HCT116 (cell line): Measurements from ENCODE around the gene PPFIA2. TPM values are rescaled to one million over a fixed set of nuclear protein-coding genes. Genes with fewer than 3 reads are reported as not detected.

Experiments
- ATAC-seq: fragments of 200-7000 bp; cut with Tn5 transposase; 2 replicates; pipeline ENCODE4 v1.9.1; 2020; ENCODE audit warnings: mild to moderate bottlenecking, moderate library complexity
- BruUV-seq: library from RNA; stranded (reverse); fragments of 400-500 nt; replicated peaks from 2 replicates; lab custom pipeline; 2021; lab: Mats Ljungman, UMichigan
- CTCF ChIA-PET: fragments of 300-600 bp; sonication (Branson Sonifier 250); formaldehyde crosslinking; loops from one replicate; lab custom pipeline; 2021; ENCODE audit warnings: antibody characterized with exemption; lab: Charles Lee
- POLR2A ChIA-PET: fragments of 300-600, 350-600 bp; sonication (Branson Sonifier 250); formaldehyde crosslinking; loops from one replicate; lab custom pipeline; 2021; ENCODE audit warnings: antibody characterized with exemption; lab: Charles Lee
- RAD21 ChIA-PET, 2 experiments: fragments of 300-600 bp; sonication (Branson Sonifier 250); formaldehyde crosslinking; loops; one replicate each; lab custom pipeline; 2023; ENCODE audit warnings: low total read pairs in 2 of 2; ENCODE audit not compliant: uncharacterized antibody in 2 of 2, unreplicated experiment in 2 of 2, low non-redundant PET in 1 of 2; lab: Charles Lee
- DNase-seq: peaks from one replicate; pipeline ENCODE4 v3.0.0-alpha.2; 2010; ENCODE audit warnings: low read depth, low spot score
- H2AFZ ChIP-seq: fragments of 200-600 bp; shearing (Covaris generic), sonication (generic); 2 replicates; pipeline ENCODE4 v1.6.1; 2017; ENCODE audit warnings: low read depth, mixed run types, mixed read lengths, antibody characterized with exemption, low read length; ENCODE audit not compliant: poor library complexity, severe bottlenecking
- H3K27ac ChIP-seq: 2 replicates; pipeline ENCODE4 v1.5.1; 2012; ENCODE audit warnings: low read depth, low read length
- H3K27me3 ChIP-seq: fragments of 200-600 bp; sonication (generic); 2 replicates; pipeline ENCODE4 v1.6.1; 2016; ENCODE audit warnings: mixed run types, low read length, mixed read lengths; ENCODE audit not compliant: insufficient read depth
- H3K36me3 ChIP-seq, 2 experiments: fragments of 200-500 bp in 1 of 2; fragments of 200-600 bp in 1 of 2; sonication (Bioruptor generic) in 1 of 2; sonication (generic) in 1 of 2; 2 replicates each; pipeline versions ENCODE4 v1.5.1 to v1.6.1; 2014 to 2016; ENCODE audit warnings: low read length in 2 of 2, inconsistent platforms in 1 of 2, mixed read lengths in 1 of 2, mixed run types in 1 of 2; ENCODE audit not compliant: insufficient read depth in 2 of 2, control insufficient read depth in 1 of 2
- H3K4me1 ChIP-seq, 2 experiments: fragments of 200-600 bp in 1 of 2; sonication (generic) in 1 of 2; 2 replicates each; pipeline versions ENCODE4 v1.5.1 to v1.6.1; 2012 to 2017; ENCODE audit warnings: low read length in 2 of 2, inconsistent platforms in 1 of 2, mild to moderate bottlenecking in 1 of 2, mixed read lengths in 1 of 2, mixed run types in 1 of 2, moderate library complexity in 1 of 2; ENCODE audit not compliant: insufficient read depth in 2 of 2, control insufficient read depth in 1 of 2
- H3K4me2 ChIP-seq: fragments of 200-600 bp; sonication (generic); 2 replicates; pipeline ENCODE4 v1.6.1; 2017; ENCODE audit warnings: mixed run types, low read length, mixed read lengths
- H3K4me3 ChIP-seq, 2 experiments: fragments of 200-600 bp in 1 of 2; sonication (generic) in 1 of 2; replicated peaks in 1 of 2; 2 replicates each; pipeline ENCODE4 v1.5.1; 2011 to 2016; ENCODE audit warnings: low read length in 2 of 2, control low read depth in 1 of 2, low read depth in 1 of 2, mild to moderate bottlenecking in 1 of 2, mixed read lengths in 1 of 2, mixed run types in 1 of 2
- H3K79me2 ChIP-seq: fragments of 200-600 bp; sonication (generic); 2 replicates; pipeline ENCODE4 v1.6.1; 2017; ENCODE audit warnings: mild to moderate bottlenecking, mixed run types, low read length, moderate library complexity, mixed read lengths; ENCODE audit not compliant: insufficient read depth
- H3K9ac ChIP-seq: fragments of 200-600 bp; sonication (generic); 2 replicates; pipeline ENCODE4 v1.6.1; 2016; ENCODE audit warnings: low read length, mixed read lengths
- H3K9me2 ChIP-seq: fragments of 200-600 bp; sonication (generic), shearing (Covaris generic); 2 replicates; pipeline ENCODE4 v1.6.1; 2017; ENCODE audit warnings: mixed run types, mild to moderate bottlenecking, moderate library complexity; ENCODE audit not compliant: insufficient read depth
- H3K9me3 ChIP-seq, 2 experiments: fragments of 200-500 bp in 1 of 2; fragments of 200-600 bp in 1 of 2; sonication (Bioruptor generic) in 1 of 2; sonication (generic) in 1 of 2; 2 replicates each; pipeline ENCODE4 v1.6.1; 2014 to 2017; ENCODE audit warnings: low read length in 2 of 2, mixed read lengths in 2 of 2, inconsistent platforms in 1 of 2, low read depth in 1 of 2, mild to moderate bottlenecking in 1 of 2, mixed run types in 1 of 2, moderate library complexity in 1 of 2; ENCODE audit not compliant: control insufficient read depth in 1 of 2, insufficient read depth in 1 of 2
- H4K20me1 ChIP-seq: fragments of 200-600 bp; sonication (generic), shearing (Covaris generic); 2 replicates; pipeline ENCODE4 v1.6.1; 2017; ENCODE audit warnings: mixed run types, mild to moderate bottlenecking, moderate library complexity; ENCODE audit not compliant: insufficient read depth
- CTCF ChIP-seq, 3 experiments: fragments of 200-600 bp in 1 of 3; sonication (generic) in 1 of 3; IDR thresholded peaks in 2 of 3; conservative IDR thresholded peaks in 1 of 3; 2 replicates each; pipeline ENCODE4 v1.5.1; 2012 to 2017; ENCODE audit warnings: low read depth in 2 of 3, low read length in 2 of 3, antibody characterized with exemption in 1 of 3, borderline replicate concordance in 1 of 3, control low read depth in 1 of 3, mild to moderate bottlenecking in 1 of 3, mixed read lengths in 1 of 3, mixed run types in 1 of 3, moderate library complexity in 1 of 3; ENCODE audit not compliant: insufficient read depth in 1 of 3
- EGR1 ChIP-seq: IDR thresholded peaks from 2 replicates; pipeline ENCODE4 v1.6.1; 2012; ENCODE audit warnings: low read depth
- ELF1 ChIP-seq: IDR thresholded peaks from 2 replicates; pipeline ENCODE4 v1.6.1; 2012; ENCODE audit warnings: low read depth, borderline replicate concordance
- FOSL1 ChIP-seq: IDR thresholded peaks from 2 replicates; pipeline ENCODE4 v1.6.1; 2012; ENCODE audit warnings: low read depth
- MAX ChIP-seq: IDR thresholded peaks from 2 replicates; pipeline ENCODE4 v1.6.1; 2012
- POLR2AphosphoS5 ChIP-seq: IDR thresholded peaks from 2 replicates; pipeline ENCODE4 v1.6.1; 2011; ENCODE audit warnings: mild to moderate bottlenecking, low read depth, low read length, moderate library complexity
- ZFX ChIP-seq: fragments of 450-650 bp; IDR thresholded peaks from 2 replicates; pipeline ENCODE4 v1.6.1; 2017
- intact Hi-C: fragments of 100-400 bp; cut with micrococcal nuclease; formaldehyde crosslinking; loops from 2 replicates; pipeline ENCODE4 v1.10.0; 2022
- total RNA-seq: library from RNA; stranded (reverse); gene quantifications from one replicate; pipeline ENCODE4 v1.2.1, GENCODE V29; 2021; ENCODE audit not compliant: unreplicated experiment

The PPFIA2 gene
- total RNA-seq, 1 experiment from 2014 or later: not detected

GRCh38 chr12:81224626-81225025, 534.5 kb downstream of the PPFIA2 start:
- H3K9me3 ChIP-seq: no peaks in the 10 kb centered on the region
- no TSS peak for BruUV-seq
- no peaks in the 10 kb centered on the region for H4K20me1 ChIP-seq
- no peak overlapping the region for H2AFZ ChIP-seq
- H3K4me2 ChIP-seq: no peak overlapping the region
- H3K4me3 ChIP-seq: no peak overlapping the region
- no peaks in the 10 kb centered on the region for H3K27me3 ChIP-seq
- ChIA-PET RAD21 (no interaction called here), CTCF (no interaction called here), POLR2A (no interaction called here)
- no peak overlapping the region for H3K27ac ChIP-seq
- H3K79me2 ChIP-seq: no peaks in the 10 kb centered on the region
- H3K36me3 ChIP-seq: no peaks in the 10 kb centered on the region
- no peak for DNase-seq
- ATAC-seq: no peak
- TF ChIP-seq POLR2AphosphoS5 (no peak), FOSL1 (no peak), MAX (no peak), EGR1 (no peak), CTCF (IDR thresholded peaks at IDR 0.05 in 2 of 3, conservative IDR thresholded peaks at IDR 0.05 in 1 of 3; ENCODE audit: borderline replicate concordance in 1 of 3, insufficient read depth in 1 of 3, low read depth in 2 of 3, low read length in 2 of 3) (no peak), ZFX (no peak)
- intact Hi-C loops: no loop called here
- H3K4me1 ChIP-seq: no peaks in the 10 kb centered on the region
- no peaks in the 10 kb centered on the region for H3K9me2 ChIP-seq
- no peak overlapping the region for H3K9ac ChIP-seq

- 0 out of 2 replicates have a peak, but pooled peaks cover 4% of the 10 kb centered on the region for H3K27me3 ChIP-seq
- H3K4me3 ChIP-seq: no peak overlapping the region
- ChIA-PET POLR2A (no interaction called here), CTCF (no interaction called here), RAD21 (no interaction called here)
- TF ChIP-seq ELF1: no peak
- no peaks in the 10 kb centered on the region for H4K20me1 ChIP-seq
- no peak overlapping the region for H3K9ac ChIP-seq
- intact Hi-C loops: no loop called here
- ATAC-seq (no peak), DNase-seq (no peak)
- no TSS peak for BruUV-seq
- H3K27ac ChIP-seq: no peak overlapping the region
- H3K79me2 ChIP-seq: no peaks in the 10 kb centered on the region
- no peaks in the 10 kb centered on the region for H3K9me2 ChIP-seq
- no peaks in the 10 kb centered on the region for H3K36me3 ChIP-seq
- H3K4me2 ChIP-seq: no peak overlapping the region
- no peaks in the 10 kb centered on the region for H3K9me3 ChIP-seq
- H2AFZ ChIP-seq: no peak overlapping the region
- H3K4me1 ChIP-seq: no peaks in the 10 kb centered on the region
These were observed 536.1 kb downstream of the PPFIA2 start for GRCh38 chr12:81222846-81223592.
